ENCODE results near the gene TOMM20. TPM values are rescaled to one million over a fixed set of nuclear protein-coding genes. Genes with fewer than 3 reads are reported as not detected.

The TOMM20 gene
- total RNA-seq, 1 experiment from 2014 or later, result 184 TPM

- Mint-ChIP-seq H3K9me3 (no peaks in the 10 kb centered on the region), H3K4me3 (peak overlapping the region; percentile 94), H3K27me3 (ENCODE audit: low read depth) (no peaks in the 10 kb centered on the region), H3K27ac (peak overlapping the region; percentile 97), H3K36me3 (peaks cover 7% of the 10 kb centered on the region), H3K4me1 (peaks cover 12% of the 10 kb centered on the region)
- POLR2A ChIA-PET, result interaction anchor here (1.0 to 1.4 kb wide), 3 partner anchors 33 to 262 kb away, joined by 3 to 7 read pairs (median 3); partner anchors contain the start of gene TOMM20
- no peak for DNase-seq (ENCODE audit: low spot score)
- no peak for TF ChIP-seq ZNF219 (CRISPR knock-in tag; IDR thresholded peaks at IDR 0.05; ENCODE audit: borderline replicate concordance)
- no peak for TF ChIP-seq ZBTB43 (CRISPR knock-in tag; IDR thresholded peaks at IDR 0.05)
- TF ChIP-seq ATF6 (CRISPR knock-in tag; IDR thresholded peaks at IDR 0.05), result no peak
- TF ChIP-seq ETV6 (CRISPR knock-in tag; IDR thresholded peaks at IDR 0.05), result no peak
- TF ChIP-seq ZNF232 (CRISPR knock-in tag; IDR thresholded peaks at IDR 0.05), result no peak
- TF ChIP-seq CREB1 (CRISPR knock-in tag; IDR thresholded peaks at IDR 0.05), result no peak
- TF ChIP-seq KAT7 (CRISPR knock-in tag; IDR thresholded peaks at IDR 0.05; ENCODE audit: borderline replicate concordance), result no peak
- no peak for TF ChIP-seq NFATC4 (CRISPR knock-in tag; IDR thresholded peaks at IDR 0.05)
- no peak for TF ChIP-seq MLX (CRISPR knock-in tag; IDR thresholded peaks at IDR 0.05)
- TF ChIP-seq ZNF425 (CRISPR knock-in tag; conservative IDR thresholded peaks at IDR 0.05), result no peak
- TF ChIP-seq ZNF512 (CRISPR knock-in tag; IDR thresholded peaks at IDR 0.05; ENCODE audit: borderline replicate concordance), result no peak
- no peak for TF ChIP-seq ZBTB21 (CRISPR knock-in tag; IDR thresholded peaks at IDR 0.05; ENCODE audit: borderline replicate concordance)
- CTCF ChIA-PET, result interaction anchor here (1.2 to 1.3 kb wide), 2 partner anchors 33 to 254 kb away, joined by 3 to 5 read pairs; partner anchors contain the start of gene TOMM20
- peak; percentile 23 for ATAC-seq
Measured at GRCh38 chr1:235161685-235162327, 33.2 kb upstream of the TOMM20 start.

GRCh38 chr1:235160957-235161684, 32.5 kb upstream of the TOMM20 start, which contains the start of gene RBM34:
Gene RBM34 (minus strand): TSS chr1:235161250. CDS start chr1:235161226, 24 bp downstream.
- DNase-seq (ENCODE audit: low spot score), result peak; percentile 94
- POLR2A ChIA-PET, result interaction anchor here (0.9 to 1.4 kb wide), 5 partner anchors 32 to 263 kb away, joined by 3 to 7 read pairs (median 4); partner anchors contain the start of genes ARID4B and TOMM20
- Mint-ChIP-seq H3K27me3 (ENCODE audit: low read depth) (no peaks in the 10 kb centered on the region), H3K4me1 (peaks cover 12% of the 10 kb centered on the region), H3K36me3 (peaks cover 7% of the 10 kb centered on the region), H3K4me3 (peak within 1 kb of the TSS; percentile 94), H3K27ac (peak within 1 kb of the TSS; percentile 97), H3K9me3 (no peaks in the 10 kb centered on the region)
- CTCF ChIA-PET, result interaction anchor here (1.1 to 1.3 kb wide), 2 partner anchors 32 to 256 kb away, joined by 3 to 6 read pairs; partner anchors contain the start of gene TOMM20
- peak; percentile 95 for ATAC-seq
- TF ChIP-seq ZNF232 (CRISPR knock-in tag; IDR thresholded peaks at IDR 0.05) (peak; percentile 89; the same call in 1 of the 2 replicates), ARID4B (CRISPR knock-in tag; IDR thresholded peaks at IDR 0.05; ENCODE audit: borderline replicate concordance) (peak; percentile 72; the same call in 1 of the 2 replicates), CREM (CRISPR knock-in tag; IDR thresholded peaks at IDR 0.05) (peak; percentile 43; the same call in 1 of the 2 replicates), E2F5 (CRISPR knock-in tag; IDR thresholded peaks at IDR 0.05) (peak; percentile 84; the same call in 1 of the 2 replicates), ZNF121 (CRISPR knock-in tag; IDR thresholded peaks at IDR 0.05) (no peak), TP53 (CRISPR knock-in tag; IDR thresholded peaks at IDR 0.05) (no peak), GABPB1 (CRISPR knock-in tag; IDR thresholded peaks at IDR 0.05) (peak; percentile 91)
